Measurements from ENCODE around the gene POLD2. TPM values are rescaled to one million over a fixed set of nuclear protein-coding genes. Genes with fewer than 3 reads are reported as not detected.
"Not testable (repeated sequence)": the region's sequence is repeated elsewhere in the genome, so short reads cannot be mapped to it uniquely, and the experiment has no call there.

Gene POLD2
- total RNA-seq, 1 donor from 2014 or later = 60.2 TPM

DNA sequence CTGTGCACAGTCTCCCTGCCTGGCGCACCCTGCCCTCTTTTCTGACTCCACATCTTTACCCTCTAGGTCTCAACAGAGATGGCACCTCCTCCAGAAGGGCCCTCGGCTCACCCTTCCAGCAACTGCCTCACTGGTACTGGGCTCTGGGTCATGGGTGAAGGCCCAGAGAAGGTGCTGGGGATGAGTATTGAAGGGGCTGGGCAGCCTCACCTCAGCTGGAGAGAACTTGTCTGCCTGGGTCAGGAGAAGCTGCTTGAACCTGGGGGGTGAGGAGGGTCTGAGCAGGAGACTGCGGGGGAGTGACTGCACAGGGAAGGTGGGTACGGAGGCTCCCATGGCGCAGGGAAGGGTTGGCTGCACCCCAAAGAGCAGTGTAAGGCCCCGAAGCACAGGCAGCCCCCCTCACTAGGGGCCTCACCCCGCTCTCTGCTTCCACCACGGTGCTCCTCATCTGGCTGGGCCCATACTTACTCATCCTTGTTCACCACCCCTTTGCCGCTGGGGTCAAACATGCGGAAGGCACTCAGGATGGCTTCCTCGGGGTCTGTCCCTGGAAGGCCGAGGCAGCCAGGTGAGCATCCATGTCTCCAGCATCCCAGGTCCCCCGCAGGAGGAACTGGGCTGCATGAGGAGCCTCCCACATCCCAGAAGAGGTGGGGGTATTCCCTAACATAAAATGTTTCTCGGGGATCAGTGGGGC is 16.1 kb upstream of the POLD2 start:
- DNase-seq (ENCODE audit: low spot score) = no peak

DNA sequence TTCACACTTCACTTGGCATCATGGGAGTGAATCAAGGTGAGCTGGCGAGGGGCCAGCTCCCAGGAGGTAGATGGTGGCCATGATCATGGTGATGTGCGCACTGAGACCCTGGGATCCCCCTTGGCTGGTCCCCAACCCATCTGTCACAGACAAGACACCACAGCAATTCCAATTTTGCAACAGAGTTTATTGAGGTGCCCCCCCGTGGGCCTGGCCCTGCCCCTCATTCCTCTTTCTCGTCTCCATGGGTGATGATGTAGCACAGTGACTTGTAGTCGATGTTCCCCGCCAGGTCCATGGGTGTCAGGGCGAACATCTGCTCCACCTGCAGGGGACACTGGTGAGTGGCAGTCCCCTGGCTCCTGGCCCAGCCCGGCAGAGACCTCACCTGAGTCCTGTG is 15.3 kb upstream of the POLD2 start:
- DNase-seq (ENCODE audit: low spot score) = no peak

GRCh38 chr7:44136731-44137130 is 13.4 kb upstream of the POLD2 start:
- no peak for DNase-seq (ENCODE audit: low spot score)

DNA sequence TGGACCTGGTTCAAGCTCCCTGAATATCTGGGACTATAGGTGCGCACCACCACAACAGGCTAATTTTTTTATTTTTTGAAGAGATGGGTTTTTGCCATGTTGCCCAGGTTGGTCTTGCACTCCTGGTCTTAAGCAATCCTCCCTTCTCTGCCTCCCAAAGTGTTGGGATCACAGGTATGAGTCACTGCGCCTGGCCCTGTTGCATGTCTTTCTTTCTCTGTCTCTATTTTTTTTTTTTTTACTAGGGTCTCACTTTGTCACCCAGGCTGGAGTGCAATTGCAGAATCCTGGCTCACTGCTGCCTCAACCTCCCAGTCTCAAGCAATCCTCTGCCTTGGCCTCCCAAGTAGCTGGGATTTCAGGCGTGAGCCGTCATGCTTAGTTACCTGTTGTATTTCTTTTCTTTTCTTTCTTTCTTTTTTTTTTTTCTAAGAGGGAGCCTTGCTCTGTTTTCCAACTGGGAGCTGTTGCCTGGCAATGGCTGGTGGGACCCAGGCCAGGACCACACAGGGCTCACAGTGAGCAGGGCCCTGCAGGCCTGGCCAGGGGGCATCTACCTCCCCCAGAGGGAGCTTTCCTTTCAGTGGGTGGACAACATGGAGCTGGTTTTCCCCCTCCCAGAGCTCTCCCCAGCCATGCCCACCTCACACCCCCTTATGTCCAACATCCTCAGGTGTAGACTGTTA is 11.7 kb upstream of the POLD2 start:
- no peak for DNase-seq (ENCODE audit: low spot score)

GRCh38 chr7:44133295-44133694 is 9.9 kb upstream of the POLD2 start:
- DNase-seq (ENCODE audit: low spot score) = no peak

- no peak for DNase-seq (ENCODE audit: low spot score)
Observed at GRCh38 chr7:44132039-44132438, 8.7 kb upstream of the POLD2 start.

- DNase-seq (ENCODE audit: low spot score) = no peak
Observed at GRCh38 chr7:44131173-44132029, 8.1 kb upstream of the POLD2 start.

DNA sequence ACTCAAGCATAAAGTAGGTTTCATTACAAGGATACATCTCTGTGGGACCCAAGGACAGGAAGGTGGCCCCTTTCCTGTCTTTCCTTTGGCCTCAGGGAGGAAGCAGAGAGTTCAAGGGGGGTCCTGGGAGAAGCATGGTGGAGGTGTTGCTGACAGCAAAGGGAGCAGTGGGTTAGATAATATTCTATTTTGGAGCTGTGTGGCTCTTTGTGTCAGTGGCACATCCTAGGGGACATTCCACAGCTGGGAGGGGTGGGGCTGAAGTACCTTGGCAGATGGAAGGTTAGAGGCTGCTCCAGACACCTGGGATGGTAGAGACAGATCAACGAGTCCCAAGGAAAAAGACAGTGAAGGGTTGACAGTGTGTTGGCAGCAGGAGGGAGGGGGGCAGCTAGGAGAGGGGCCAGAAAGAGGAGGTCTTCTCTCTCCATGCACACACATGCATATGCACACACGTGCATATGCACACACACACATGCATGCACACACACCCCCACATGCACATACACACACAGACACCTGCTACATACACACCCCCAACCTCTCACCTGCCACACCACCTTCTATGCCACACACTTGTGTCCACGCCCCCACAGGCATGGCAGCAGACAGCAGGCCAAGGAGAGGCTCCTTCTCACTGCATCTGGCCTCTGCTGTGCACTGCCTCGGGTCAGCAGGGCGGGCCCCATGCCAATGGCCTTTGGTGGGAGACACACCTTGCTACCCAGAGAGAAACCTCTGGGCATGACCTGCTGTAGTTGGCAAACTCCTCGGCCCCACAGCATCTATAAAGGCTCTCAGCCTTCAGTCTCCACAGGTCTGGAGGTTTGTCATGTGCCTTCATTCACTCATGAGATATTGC is 5.6 kb upstream of the POLD2 start:
- no peak for DNase-seq (ENCODE audit: low spot score)

DNA sequence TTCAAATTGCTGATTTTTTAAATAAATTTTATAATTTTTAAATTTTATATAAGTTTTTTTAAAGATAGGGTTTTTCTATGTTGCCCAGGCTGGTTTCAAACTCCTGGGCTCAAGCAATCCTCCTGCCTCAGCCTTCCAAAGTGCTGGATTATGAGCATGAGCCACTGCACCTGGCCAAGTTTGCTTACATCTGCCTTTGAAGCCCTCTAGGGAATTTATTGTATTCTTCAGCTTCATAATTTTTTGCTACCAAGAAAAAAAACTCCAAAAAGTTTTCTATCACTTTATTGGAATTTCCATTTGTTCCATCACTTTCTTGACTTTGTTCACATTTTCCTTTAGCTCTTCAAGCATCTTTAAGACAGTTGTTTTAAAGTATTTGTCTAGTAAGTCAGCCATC is 3.8 kb upstream of the POLD2 start:
- no peak for DNase-seq (ENCODE audit: low spot score)

GRCh38 chr7:44126574-44126973 is 3.2 kb upstream of the POLD2 start:
- DNase-seq (ENCODE audit: low spot score) = not testable (repeated sequence)

DNA sequence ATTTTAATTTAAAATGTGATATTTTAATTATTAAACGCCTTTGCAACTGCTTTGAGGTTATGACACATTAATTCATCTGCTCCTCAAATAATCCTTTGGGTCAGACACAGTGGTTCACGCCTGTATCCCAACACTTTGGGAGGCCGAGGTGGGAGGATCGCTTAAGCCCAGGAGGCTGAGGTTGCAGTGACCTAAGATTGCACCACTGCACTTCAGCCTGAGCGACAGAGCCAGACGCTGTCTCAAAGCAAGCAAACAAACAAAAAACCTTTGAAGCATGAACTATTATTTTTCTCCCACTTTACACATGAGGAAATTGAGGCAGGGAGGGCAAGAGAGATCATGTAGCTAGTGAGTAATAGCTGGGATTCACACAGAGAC is 1.5 kb upstream of the POLD2 start:
- DNase-seq (ENCODE audit: low spot score) = no peak

DNA sequence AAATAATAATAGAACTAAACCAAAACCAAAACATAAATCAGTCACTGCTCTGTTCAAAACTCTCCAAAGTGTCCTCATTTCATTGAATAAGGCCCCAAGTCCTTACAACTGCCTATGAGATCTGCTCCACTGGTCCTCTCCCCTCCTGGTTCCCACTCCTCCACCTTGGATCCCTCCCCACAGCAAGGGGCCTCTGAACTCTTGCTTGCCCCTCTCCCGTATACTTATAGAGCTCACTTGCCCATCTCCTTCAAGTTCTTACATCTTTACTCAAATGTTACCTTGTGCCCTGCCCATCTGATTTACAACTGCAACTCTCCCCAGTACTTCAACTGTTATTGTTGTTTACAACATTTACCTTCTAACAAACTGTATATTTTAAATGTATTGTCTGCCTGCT is 819 bp downstream of the POLD2 start:
- no peak for DNase-seq (ENCODE audit: low spot score)

- no peak for DNase-seq (ENCODE audit: low spot score)
Observed at GRCh38 chr7:44121761-44122420, 1.5 kb downstream of the POLD2 start.

- no peak for DNase-seq (ENCODE audit: low spot score)
Observed at GRCh38 chr7:44120395-44120794, 3.0 kb downstream of the POLD2 start.

- DNase-seq (ENCODE audit: low spot score) = no peak
Observed at GRCh38 chr7:44119829-44120380, 3.4 kb downstream of the POLD2 start.

DNA sequence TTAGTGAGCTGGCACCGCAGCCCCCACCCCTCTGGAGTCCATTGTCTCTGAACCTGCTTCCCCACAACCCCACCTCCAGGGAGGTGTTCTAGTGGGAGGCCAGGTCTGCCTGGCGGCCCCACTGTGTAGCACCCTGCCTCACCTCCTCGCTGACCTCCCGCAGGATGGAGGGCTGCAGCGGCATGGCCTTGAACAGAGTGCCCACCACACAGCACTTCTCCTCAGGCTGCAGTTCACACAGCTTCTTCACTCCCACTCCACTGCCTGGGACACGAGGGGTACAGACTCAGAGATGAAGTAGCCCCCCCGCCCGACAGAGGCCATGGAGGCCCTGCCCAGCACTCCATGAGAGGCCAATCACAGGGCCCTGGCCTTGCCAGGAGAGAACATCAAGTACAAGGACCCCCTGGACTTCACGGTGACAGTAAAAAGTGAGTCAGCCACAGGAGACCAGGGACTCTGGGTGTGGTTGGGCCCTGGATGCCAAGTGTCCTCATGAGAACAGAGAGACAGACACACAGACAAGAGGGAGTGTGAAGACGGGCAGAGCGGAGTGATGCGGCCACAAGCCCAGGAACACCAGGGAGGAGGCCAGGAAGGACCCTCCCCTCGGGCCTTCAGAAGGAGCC is 5.4 kb downstream of the POLD2 start:
- no peak for DNase-seq (ENCODE audit: low spot score)

DNA sequence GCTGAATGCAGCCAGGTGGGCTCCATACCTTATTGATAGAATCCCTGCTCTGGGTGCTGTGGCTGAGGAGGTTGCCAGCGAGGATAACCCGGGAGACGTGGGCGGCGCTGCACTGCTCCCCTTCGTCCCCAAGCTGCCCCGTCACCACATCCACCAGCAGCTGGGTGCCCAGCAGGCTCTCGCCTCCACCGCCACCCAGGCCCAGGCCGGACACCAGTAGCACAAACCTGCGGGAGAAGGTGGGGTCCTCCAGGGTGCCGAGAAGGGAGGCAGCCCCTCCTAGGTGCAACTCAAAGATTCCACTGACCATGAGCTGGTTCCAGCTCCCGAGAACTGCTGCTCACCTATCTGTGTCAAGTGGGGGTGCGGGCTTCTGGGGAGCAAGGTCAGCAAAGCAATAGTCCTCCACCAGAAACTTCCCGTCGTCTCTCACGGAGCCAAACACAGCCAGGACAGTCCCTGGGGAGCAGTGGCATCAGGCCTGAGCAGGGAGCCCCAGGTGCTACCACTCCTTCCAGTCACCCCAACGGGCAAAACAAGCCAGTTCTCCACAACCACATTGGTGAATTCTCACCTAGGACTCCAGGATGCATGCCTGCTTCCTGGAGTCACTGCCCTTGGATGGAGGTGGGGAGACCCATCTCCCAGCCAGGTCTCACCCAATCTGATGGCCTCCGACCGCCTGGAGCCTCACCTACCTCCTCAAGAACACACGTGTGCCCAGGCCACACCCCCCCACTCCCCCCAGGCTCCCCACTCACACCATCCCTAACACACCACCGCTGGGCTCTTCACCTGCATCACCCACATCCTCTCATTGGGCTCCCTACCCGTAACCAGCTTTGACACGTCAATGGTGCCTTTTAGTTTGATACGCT is 6.3 kb downstream of the POLD2 start:
- no peak for DNase-seq (ENCODE audit: low spot score)

- DNase-seq (ENCODE audit: low spot score) = no peak
Observed at GRCh38 chr7:44116087-44116788, 7.1 kb downstream of the POLD2 start.

Measured in mesenteric fat pad (tissue), 1 donor.